WTC11 (cell line): ENCODE measurements around the gene BEST4. TPM values are rescaled to one million over a fixed set of nuclear protein-coding genes. Genes with fewer than 3 reads are reported as not detected.

Source experiments
- ATAC-seq: fragments of 200-7000 bp; cut with Tn5 transposase; 2 replicates; pipeline ENCODE4 v1.10.0; 2021; ENCODE audit warnings: mild to moderate bottlenecking, moderate library complexity
- CTCF ChIA-PET: fragments of 300-600 bp; sonication (Branson Sonifier 250); formaldehyde crosslinking; loops from one replicate; lab custom pipeline; 2021; ENCODE audit warnings: antibody characterized with exemption; lab: Charles Lee
- POLR2A ChIA-PET: fragments of 350-600 bp; sonication (Branson Sonifier 250); formaldehyde crosslinking; loops from one replicate; lab custom pipeline; 2021; ENCODE audit warnings: antibody characterized with exemption; lab: Charles Lee
- DNase-seq: peaks from one replicate; pipeline ENCODE4 v3.0.0; 2021; ENCODE audit warnings: low spot score
- H3K27ac Mint-ChIP-seq: 2 replicates; pipeline ENCODE4 v1.8.0; 2021; ENCODE audit warnings: mixed read lengths
- H3K27me3 Mint-ChIP-seq: 2 replicates; pipeline ENCODE4 v1.8.0; 2021; ENCODE audit warnings: low read depth, mild to moderate bottlenecking, moderate library complexity, mixed read lengths
- H3K36me3 Mint-ChIP-seq: 2 replicates; pipeline ENCODE4 v1.8.0; 2021; ENCODE audit warnings: mixed read lengths
- H3K4me1 Mint-ChIP-seq: 2 replicates; pipeline ENCODE4 v1.8.0; 2022; ENCODE audit warnings: mixed read lengths
- H3K4me3 Mint-ChIP-seq: 2 replicates; pipeline ENCODE4 v1.8.0; 2021; ENCODE audit warnings: mild to moderate bottlenecking, moderate library complexity, mixed read lengths
- H3K9me3 Mint-ChIP-seq: 2 replicates; pipeline ENCODE4 v1.8.0; 2021; ENCODE audit warnings: mixed read lengths
- ESRRA ChIP-seq: sonication (generic); formaldehyde crosslinking; IDR thresholded peaks from 2 replicates; pipeline ENCODE4 v1.8.1; 2022; ENCODE audit warnings: mild to moderate bottlenecking, missing genetic modification reagents, borderline replicate concordance
- FOXP1 ChIP-seq: sonication (generic); formaldehyde crosslinking; IDR thresholded peaks from 2 replicates; pipeline ENCODE4 v1.8.0; 2022; ENCODE audit warnings: missing genetic modification reagents, mild to moderate bottlenecking, moderate library complexity, borderline replicate concordance
- GRHL2 ChIP-seq: fragments of 250-450 bp; sonication (Bioruptor Pico); IDR thresholded peaks from 2 replicates; pipeline ENCODE4 v1.8.0; 2022; ENCODE audit warnings: mild to moderate bottlenecking, moderate library complexity; ENCODE audit not compliant: insufficient replicate concordance, severe bottlenecking
- IRF2 ChIP-seq: sonication (generic); formaldehyde crosslinking; IDR thresholded peaks from 2 replicates; pipeline ENCODE4 v1.8.0; 2022; ENCODE audit warnings: low read depth, missing genetic modification reagents, borderline replicate concordance
- NR3C1 ChIP-seq: sonication (generic); formaldehyde crosslinking; conservative IDR thresholded peaks from 2 replicates; pipeline ENCODE4 v1.8.1; 2023; ENCODE audit warnings: low read depth, mild to moderate bottlenecking, missing genetic modification reagents
- ZNF121 ChIP-seq: sonication (generic); formaldehyde crosslinking; IDR thresholded peaks from 2 replicates; pipeline ENCODE4 v1.8.0; 2023; ENCODE audit warnings: missing genetic modification reagents
- ZNF423 ChIP-seq: fragments of 250-450 bp; sonication (Bioruptor Pico); IDR thresholded peaks from 2 replicates; pipeline ENCODE4 v2.1.2; 2022; ENCODE audit warnings: mild to moderate bottlenecking, moderate library complexity
- total RNA-seq: library from RNA; stranded (reverse); gene quantifications from 3 replicates; pipeline ENCODE4 v1.2.3, GENCODE V29; 2021
- TF ChIP-seq, protein P1 (sequence below): sonication (generic); formaldehyde crosslinking; IDR thresholded peaks from 2 replicates; pipeline ENCODE4 v1.8.1; 2023; ENCODE audit warnings: mild to moderate bottlenecking, moderate library complexity, missing genetic modification reagents
- TF ChIP-seq, protein P2 (sequence below): sonication (generic); formaldehyde crosslinking; IDR thresholded peaks from 2 replicates; pipeline ENCODE4 v1.8.0; 2023; ENCODE audit warnings: mild to moderate bottlenecking, missing genetic modification reagents
- TF ChIP-seq, protein P3 (sequence below): sonication (generic); formaldehyde crosslinking; conservative IDR thresholded peaks from 2 replicates; pipeline ENCODE4 v1.8.1; 2022; ENCODE audit warnings: mild to moderate bottlenecking, missing genetic modification reagents
- TF ChIP-seq, protein P4 (sequence below): sonication (generic); formaldehyde crosslinking; IDR thresholded peaks from 2 replicates; pipeline ENCODE4 v1.8.1; 2023; ENCODE audit warnings: mild to moderate bottlenecking, missing genetic modification reagents
- TF ChIP-seq, protein P5 (sequence below): fragments of 200-600 bp; IDR thresholded peaks from 2 replicates; pipeline ENCODE4 v1.8.0; 2022; ENCODE audit warnings: antibody characterized with exemption
- TF ChIP-seq, protein P6 (sequence below): sonication (generic); formaldehyde crosslinking; IDR thresholded peaks from 2 replicates; pipeline ENCODE4 v1.8.1; 2022; ENCODE audit warnings: mild to moderate bottlenecking, moderate library complexity, missing genetic modification reagents

The BEST4 gene
- total RNA-seq, 1 experiment from 2014 or later: 1.6 TPM

DNA sequence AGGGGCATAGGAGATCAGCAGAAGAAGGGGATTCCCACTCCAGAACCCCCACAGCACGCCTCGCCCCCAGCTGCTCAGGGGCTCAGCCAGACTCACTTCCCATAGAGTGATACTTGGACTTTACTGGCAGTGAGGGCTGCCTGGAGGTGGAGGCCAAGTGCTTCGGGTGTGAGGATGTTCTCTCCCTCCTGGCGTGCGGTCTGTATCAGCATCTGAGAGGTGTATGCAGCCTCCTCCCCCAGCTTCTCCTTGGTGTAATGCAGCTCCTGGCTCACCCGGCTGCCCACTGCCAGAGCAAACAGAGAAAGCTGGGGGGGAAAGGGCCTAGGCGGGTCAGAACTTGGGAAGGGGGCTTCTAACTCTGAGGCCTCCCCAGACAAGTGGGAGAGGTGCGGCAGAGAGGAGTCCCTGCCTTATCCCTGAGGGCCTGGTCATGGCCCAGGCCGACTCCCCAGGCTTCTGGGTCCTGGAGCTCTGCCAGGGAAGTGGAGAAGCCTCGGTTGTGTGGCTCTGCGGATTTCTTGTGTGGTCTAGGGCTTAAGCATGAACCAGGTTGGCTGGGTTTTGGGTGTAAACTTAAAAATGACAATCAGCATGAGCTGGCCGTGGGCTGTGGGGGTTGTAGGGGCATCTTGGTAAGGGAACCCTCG is 44.2 kb upstream of the BEST4 start (continued):
- TF ChIP-seq, protein P1, sequence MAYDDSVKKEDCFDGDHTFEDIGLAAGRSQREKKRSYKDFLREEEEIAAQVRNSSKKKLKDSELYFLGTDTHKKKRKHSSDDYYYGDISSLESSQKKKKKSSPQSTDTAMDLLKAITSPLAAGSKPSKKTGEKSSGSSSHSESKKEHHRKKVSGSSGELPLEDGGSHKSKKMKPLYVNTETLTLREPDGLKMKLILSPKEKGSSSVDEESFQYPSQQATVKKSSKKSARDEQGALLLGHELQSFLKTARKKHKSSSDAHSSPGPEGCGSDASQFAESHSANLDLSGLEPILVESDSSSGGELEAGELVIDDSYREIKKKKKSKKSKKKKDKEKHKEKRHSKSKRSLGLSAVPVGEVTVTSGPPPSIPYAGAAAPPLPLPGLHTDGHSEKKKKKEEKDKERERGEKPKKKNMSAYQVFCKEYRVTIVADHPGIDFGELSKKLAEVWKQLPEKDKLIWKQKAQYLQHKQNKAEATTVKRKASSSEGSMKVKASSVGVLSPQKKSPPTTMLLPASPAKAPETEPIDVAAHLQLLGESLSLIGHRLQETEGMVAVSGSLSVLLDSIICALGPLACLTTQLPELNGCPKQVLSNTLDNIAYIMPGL (CRISPR knock-in tag): no peak
- no peak for TF ChIP-seq NR3C1

DNA sequence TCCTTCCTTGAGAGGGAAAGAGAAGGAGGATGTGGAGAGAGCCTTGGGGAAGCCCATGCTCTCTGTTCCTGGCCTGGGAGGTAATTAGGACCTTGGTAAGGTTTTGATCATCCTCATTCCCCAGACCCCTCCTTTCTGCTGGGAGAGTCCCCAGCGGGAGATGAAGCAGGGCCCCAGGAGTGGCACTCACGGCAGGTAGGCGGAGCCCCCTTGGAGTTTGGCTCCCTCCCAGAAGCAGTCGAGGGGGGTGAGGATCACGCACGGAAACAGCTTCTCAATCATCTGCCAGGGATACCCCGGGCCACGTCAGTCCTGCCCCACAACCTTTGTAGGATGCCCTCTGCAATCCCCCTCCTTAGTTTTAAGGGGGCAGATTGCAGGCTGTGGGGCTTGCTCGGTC is 43.5 kb upstream of the BEST4 start:
- H3K4me3 Mint-ChIP-seq: no peak overlapping the region
- no peaks in the 10 kb centered on the region for H3K9me3 Mint-ChIP-seq
- H3K4me1 Mint-ChIP-seq: peaks cover 12% of the 10 kb centered on the region
- CTCF ChIA-PET: interaction anchor here (1.0 to 4.1 kb wide), 7 partner anchors 10 to 472 kb away, joined by 3 to 17 read pairs (median 4); partner anchors contain the start of genes HECTD3 and UROD
- POLR2A ChIA-PET: interaction anchor here (1.3 kb wide), 1 partner anchor 31 kb away, joined by 3 read pairs; the partner anchor contains the start of gene PLK3
- H3K27me3 Mint-ChIP-seq: no peaks in the 10 kb centered on the region
- no peak for DNase-seq
- H3K27ac Mint-ChIP-seq: no peak overlapping the region; the same call in 1 of the 2 replicates
- ATAC-seq: no peak
- no peaks in the 10 kb centered on the region for H3K36me3 Mint-ChIP-seq
- TF ChIP-seq ESRRA (CRISPR knock-in tag): no peak
- TF ChIP-seq, protein P2, sequence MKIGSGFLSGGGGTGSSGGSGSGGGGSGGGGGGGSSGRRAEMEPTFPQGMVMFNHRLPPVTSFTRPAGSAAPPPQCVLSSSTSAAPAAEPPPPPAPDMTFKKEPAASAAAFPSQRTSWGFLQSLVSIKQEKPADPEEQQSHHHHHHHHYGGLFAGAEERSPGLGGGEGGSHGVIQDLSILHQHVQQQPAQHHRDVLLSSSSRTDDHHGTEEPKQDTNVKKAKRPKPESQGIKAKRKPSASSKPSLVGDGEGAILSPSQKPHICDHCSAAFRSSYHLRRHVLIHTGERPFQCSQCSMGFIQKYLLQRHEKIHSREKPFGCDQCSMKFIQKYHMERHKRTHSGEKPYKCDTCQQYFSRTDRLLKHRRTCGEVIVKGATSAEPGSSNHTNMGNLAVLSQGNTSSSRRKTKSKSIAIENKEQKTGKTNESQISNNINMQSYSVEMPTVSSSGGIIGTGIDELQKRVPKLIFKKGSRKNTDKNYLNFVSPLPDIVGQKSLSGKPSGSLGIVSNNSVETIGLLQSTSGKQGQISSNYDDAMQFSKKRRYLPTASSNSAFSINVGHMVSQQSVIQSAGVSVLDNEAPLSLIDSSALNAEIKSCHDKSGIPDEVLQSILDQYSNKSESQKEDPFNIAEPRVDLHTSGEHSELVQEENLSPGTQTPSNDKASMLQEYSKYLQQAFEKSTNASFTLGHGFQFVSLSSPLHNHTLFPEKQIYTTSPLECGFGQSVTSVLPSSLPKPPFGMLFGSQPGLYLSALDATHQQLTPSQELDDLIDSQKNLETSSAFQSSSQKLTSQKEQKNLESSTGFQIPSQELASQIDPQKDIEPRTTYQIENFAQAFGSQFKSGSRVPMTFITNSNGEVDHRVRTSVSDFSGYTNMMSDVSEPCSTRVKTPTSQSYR: no peak
- TF ChIP-seq, protein P3, sequence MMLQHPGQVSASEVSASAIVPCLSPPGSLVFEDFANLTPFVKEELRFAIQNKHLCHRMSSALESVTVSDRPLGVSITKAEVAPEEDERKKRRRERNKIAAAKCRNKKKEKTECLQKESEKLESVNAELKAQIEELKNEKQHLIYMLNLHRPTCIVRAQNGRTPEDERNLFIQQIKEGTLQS: no peak
- TF ChIP-seq, protein P4, sequence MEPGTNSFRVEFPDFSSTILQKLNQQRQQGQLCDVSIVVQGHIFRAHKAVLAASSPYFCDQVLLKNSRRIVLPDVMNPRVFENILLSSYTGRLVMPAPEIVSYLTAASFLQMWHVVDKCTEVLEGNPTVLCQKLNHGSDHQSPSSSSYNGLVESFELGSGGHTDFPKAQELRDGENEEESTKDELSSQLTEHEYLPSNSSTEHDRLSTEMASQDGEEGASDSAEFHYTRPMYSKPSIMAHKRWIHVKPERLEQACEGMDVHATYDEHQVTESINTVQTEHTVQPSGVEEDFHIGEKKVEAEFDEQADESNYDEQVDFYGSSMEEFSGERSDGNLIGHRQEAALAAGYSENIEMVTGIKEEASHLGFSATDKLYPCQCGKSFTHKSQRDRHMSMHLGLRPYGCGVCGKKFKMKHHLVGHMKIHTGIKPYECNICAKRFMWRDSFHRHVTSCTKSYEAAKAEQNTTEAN: no peak

DNA sequence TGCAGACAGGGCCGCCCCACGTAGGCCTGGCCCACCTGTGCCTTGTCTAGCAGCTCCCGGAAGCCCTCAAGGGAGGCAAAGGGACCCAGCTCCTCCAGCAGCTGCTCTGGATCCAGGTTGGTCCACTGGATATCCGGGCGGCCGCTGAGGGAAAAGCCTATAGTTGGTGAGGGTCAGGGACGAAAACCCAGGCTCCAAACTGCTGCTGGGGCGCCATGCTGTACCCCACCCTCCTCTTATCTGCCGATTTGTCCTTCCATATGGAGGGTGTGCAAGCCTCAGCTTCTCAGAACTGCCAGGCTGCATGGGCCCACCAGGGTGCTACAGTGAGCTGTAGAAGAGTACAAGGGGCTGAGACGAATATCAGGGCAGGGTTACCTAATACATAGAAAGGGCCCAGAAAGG is 42.9 kb upstream of the BEST4 start:
- TF ChIP-seq ZNF121 (no peak), ESRRA (CRISPR knock-in tag) (no peak)
- H3K4me3 Mint-ChIP-seq: no peak overlapping the region
- DNase-seq (no peak), ATAC-seq (no peak)
- H3K4me1 Mint-ChIP-seq: peaks cover 13% of the 10 kb centered on the region
- no peaks in the 10 kb centered on the region for H3K36me3 Mint-ChIP-seq
- H3K9me3 Mint-ChIP-seq: no peaks in the 10 kb centered on the region
- POLR2A ChIA-PET: interaction anchor here (0.8 to 1.3 kb wide), 2 partner anchors 31 to 109 kb away, joined by 3 to 4 read pairs; partner anchors contain the start of gene PLK3
- H3K27me3 Mint-ChIP-seq: no peaks in the 10 kb centered on the region
- H3K27ac Mint-ChIP-seq: no peak overlapping the region
- CTCF ChIA-PET: interaction anchor here (0.7 to 4.1 kb wide), 6 partner anchors 9 to 180 kb away, joined by 3 to 17 read pairs (median 9); partner anchors contain the start of genes HECTD3, PTCH2 and UROD

DNA sequence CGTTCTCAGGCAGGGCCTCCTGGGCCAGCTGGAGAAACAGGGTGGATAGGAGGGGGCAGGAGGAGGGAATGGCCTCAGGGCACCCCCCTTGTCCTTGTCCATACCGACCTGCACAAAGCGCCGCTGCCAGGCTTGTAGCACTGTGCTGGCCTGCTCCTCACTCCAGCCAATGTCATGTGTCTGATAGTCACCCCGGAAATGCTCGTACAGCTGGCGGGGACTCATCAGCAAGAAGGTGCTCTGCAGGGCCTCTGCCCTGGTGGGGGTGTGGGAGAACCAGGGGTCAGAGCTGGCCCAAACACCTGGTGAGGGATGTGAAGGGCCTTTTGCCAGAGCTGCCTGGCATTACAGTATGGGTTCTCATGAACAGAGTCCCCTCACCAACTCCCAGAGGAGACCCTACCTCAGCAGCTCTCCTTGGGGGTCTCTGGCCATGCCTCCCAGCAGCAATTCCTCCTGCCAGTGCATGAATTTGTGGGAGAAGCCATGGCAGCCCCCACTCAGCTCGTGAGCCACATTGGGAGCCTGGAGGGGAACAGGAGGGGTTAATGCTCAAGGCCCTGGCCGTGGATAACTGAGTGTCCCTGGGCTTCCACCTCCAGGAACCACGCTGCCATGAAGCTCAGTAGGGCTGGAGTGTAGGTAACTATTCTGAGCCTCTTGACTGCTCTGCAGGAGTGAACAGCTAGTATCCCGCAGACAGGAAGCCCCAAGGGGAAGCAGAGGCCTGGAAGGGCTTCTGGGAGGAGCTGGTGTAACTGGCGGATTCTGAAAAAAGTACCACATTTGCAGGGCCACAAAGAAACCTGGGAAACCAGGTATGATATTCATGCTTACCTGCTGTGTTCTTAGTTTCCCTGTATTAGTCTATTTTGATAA is 41.8 kb upstream of the BEST4 start:
- Mint-ChIP-seq H3K36me3 (no peaks in the 10 kb centered on the region), H3K9me3 (no peaks in the 10 kb centered on the region), H3K27ac (no peak overlapping the region), H3K4me1 (peaks cover 13% of the 10 kb centered on the region), H3K4me3 (no peak overlapping the region), H3K27me3 (no peaks in the 10 kb centered on the region)
- no peak for ATAC-seq
- ChIA-PET POLR2A (interaction anchor here (0.8 to 1.0 kb wide), 3 partner anchors 10 to 108 kb away, joined by 3 to 4 read pairs (median 3); no protein-coding TSS in a partner anchor), CTCF (interaction anchor here (1.1 to 4.1 kb wide), 5 partner anchors 8 to 470 kb away, joined by 3 to 17 read pairs (median 13); partner anchors contain the start of genes HECTD3 and UROD)
- DNase-seq: no peak
- no peak for TF ChIP-seq FOXP1 (CRISPR knock-in tag)
- TF ChIP-seq, protein P5, sequence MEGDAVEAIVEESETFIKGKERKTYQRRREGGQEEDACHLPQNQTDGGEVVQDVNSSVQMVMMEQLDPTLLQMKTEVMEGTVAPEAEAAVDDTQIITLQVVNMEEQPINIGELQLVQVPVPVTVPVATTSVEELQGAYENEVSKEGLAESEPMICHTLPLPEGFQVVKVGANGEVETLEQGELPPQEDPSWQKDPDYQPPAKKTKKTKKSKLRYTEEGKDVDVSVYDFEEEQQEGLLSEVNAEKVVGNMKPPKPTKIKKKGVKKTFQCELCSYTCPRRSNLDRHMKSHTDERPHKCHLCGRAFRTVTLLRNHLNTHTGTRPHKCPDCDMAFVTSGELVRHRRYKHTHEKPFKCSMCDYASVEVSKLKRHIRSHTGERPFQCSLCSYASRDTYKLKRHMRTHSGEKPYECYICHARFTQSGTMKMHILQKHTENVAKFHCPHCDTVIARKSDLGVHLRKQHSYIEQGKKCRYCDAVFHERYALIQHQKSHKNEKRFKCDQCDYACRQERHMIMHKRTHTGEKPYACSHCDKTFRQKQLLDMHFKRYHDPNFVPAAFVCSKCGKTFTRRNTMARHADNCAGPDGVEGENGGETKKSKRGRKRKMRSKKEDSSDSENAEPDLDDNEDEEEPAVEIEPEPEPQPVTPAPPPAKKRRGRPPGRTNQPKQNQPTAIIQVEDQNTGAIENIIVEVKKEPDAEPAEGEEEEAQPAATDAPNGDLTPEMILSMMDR: no peak
- TF ChIP-seq ZNF423: no peak
- no peak for TF ChIP-seq IRF2
- TF ChIP-seq, protein P6, sequence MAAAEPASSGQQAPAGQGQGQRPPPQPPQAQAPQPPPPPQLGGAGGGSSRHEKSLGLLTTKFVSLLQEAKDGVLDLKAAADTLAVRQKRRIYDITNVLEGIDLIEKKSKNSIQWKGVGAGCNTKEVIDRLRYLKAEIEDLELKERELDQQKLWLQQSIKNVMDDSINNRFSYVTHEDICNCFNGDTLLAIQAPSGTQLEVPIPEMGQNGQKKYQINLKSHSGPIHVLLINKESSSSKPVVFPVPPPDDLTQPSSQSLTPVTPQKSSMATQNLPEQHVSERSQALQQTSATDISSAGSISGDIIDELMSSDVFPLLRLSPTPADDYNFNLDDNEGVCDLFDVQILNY (CRISPR knock-in tag): no peak
- no peak for TF ChIP-seq GRHL2 (CRISPR knock-in tag)
